Measurements from ENCODE around the gene GIMAP7.

- TF ChIP-seq CTCF (IDR thresholded peaks at IDR 0.05): no peak
- no peak for TF ChIP-seq EZH2 (IDR thresholded peaks at IDR 0.05; ENCODE audit: borderline replicate concordance, insufficient read depth, low read depth, low read length, poor library complexity, severe bottlenecking)
Measured at GRCh38 chr7:150569245-150569955, 54.7 kb downstream of the GIMAP7 start.
